A549 (cell line): ENCODE results near the gene ARAP3. TPM values are rescaled to one million over a fixed set of nuclear protein-coding genes. Genes with fewer than 3 reads are reported as not detected.

Experiments used
- ATAC-seq, 2 experiments: fragments of 200-7000 bp in 1 of 2; fragments of >200 bp in 1 of 2; cut with Nextera tagmentation in 1 of 2; cut with Tn5 transposase in 1 of 2; 3 replicates each; pipeline versions ENCODE4 v1.8.0 to v1.9.1; 2018 to 2020; ENCODE audit warnings: mild to moderate bottlenecking in 1 of 2, moderate library complexity in 1 of 2
- CTCF ChIA-PET: fragments of 300-600 bp; sonication (Branson Sonifier 250); formaldehyde crosslinking; extraction: SDS; loops from one replicate; lab custom pipeline; 2021; ENCODE audit warnings: antibody characterized with exemption, inconsistent platforms; lab: Yijun Ruan, JAX
- POLR2A ChIA-PET: fragments of 350-600 bp; formaldehyde crosslinking; extraction: SDS; loops from one replicate; lab custom pipeline; 2021; ENCODE audit warnings: antibody characterized with exemption, inconsistent platforms; lab: Yijun Ruan, JAX
- DNase-seq, 2 experiments: peaks; one replicate each; pipeline versions ENCODE4 v3.0.0 to v3.0.0-alpha.2; 2011 to 2016; ENCODE audit warnings: low read depth in 1 of 2, low spot score in 1 of 2
- FAIRE-seq: peaks from 2 replicates; lab custom pipeline; 2011; peaks lifted over from hg19 to GRCh38; lab: Jason Lieb, UNC
- H3K27ac ChIP-seq, 2 experiments: fragments of >200 bp; sonication (Bioruptor Twin); formaldehyde crosslinking; 3 replicates each; pipeline ENCODE4 v1.5.1; 2016 to 2017
- H3K4me1 ChIP-seq: fragments of >200 bp; sonication (Bioruptor Twin); formaldehyde crosslinking; 3 replicates; pipeline ENCODE4 v1.6.1; 2016
- H3K4me2 ChIP-seq: fragments of >200 bp; sonication (Bioruptor Twin); formaldehyde crosslinking; 3 replicates; pipeline ENCODE4 v1.6.1; 2016
- H3K4me3 ChIP-seq: fragments of >200 bp; sonication (Bioruptor Twin); formaldehyde crosslinking; 3 replicates; pipeline ENCODE4 v1.5.1; 2016
- H3K9me3 ChIP-seq: fragments of >200 bp; sonication (Bioruptor Twin); formaldehyde crosslinking; 3 replicates; pipeline ENCODE4 v1.6.1; 2016
- BHLHE40 ChIP-seq: IDR thresholded peaks from 2 replicates; pipeline ENCODE4 v1.6.1; 2012; ENCODE audit warnings: low read depth, low read length, inconsistent platforms
- CHD2 ChIP-seq: fragments of 150-350 bp; IDR thresholded peaks from 2 replicates; pipeline ENCODE4 v1.6.1; 2014; ENCODE audit warnings: low read length; ENCODE audit not compliant: partially characterized antibody
- FOSL2 ChIP-seq, 2 experiments: fragments of 450-650 bp in 1 of 2; fragments of >200 bp in 1 of 2; sonication (Bioruptor Twin) in 1 of 2; formaldehyde crosslinking; IDR thresholded peaks; 2 replicates each; pipeline versions ENCODE4 v1.5.0 to v1.6.1; 2016 to 2020; ENCODE audit warnings: mild to moderate bottlenecking in 1 of 2, moderate library complexity in 1 of 2
- FOXS1 ChIP-seq: fragments of 250-450 bp; sonication (Bioruptor Pico); IDR thresholded peaks from 2 replicates; pipeline ENCODE4 v1.5.0; 2020; ENCODE audit warnings: mild to moderate bottlenecking, moderate library complexity
- GATA3 ChIP-seq: IDR thresholded peaks from 2 replicates; pipeline ENCODE4 v1.6.1; 2012; ENCODE audit warnings: borderline replicate concordance
- HDAC2 ChIP-seq: fragments of 200-600 bp; sonication (generic); IDR thresholded peaks from 2 replicates; pipeline ENCODE4 v1.6.1; 2016
- HOXB5 ChIP-seq: fragments of 250-450 bp; sonication (Bioruptor Pico); IDR thresholded peaks from 2 replicates; pipeline ENCODE4 v1.5.0; 2020; ENCODE audit warnings: mild to moderate bottlenecking, moderate library complexity
- JUN ChIP-seq, 2 experiments: fragments of >200 bp; sonication (Bioruptor Twin); formaldehyde crosslinking; IDR thresholded peaks; 2 replicates in 1 of 2; 3 replicates in 1 of 2; pipeline ENCODE4 v1.6.1; 2016 to 2017
- KDM5A ChIP-seq: fragments of 200-600 bp; sonication (generic); IDR thresholded peaks from 2 replicates; pipeline ENCODE4 v1.6.1; 2016; ENCODE audit warnings: antibody characterized with exemption, mild to moderate bottlenecking
- MAFK ChIP-seq: fragments of 450-650 bp; IDR thresholded peaks from 2 replicates; pipeline ENCODE4 v1.6.1; 2014; ENCODE audit not compliant: partially characterized antibody
- MYC ChIP-seq: IDR thresholded peaks from 2 replicates; pipeline ENCODE4 v1.6.1; 2012; ENCODE audit warnings: mild to moderate bottlenecking, inconsistent platforms, low read length, improper control_type of control experiment, borderline replicate concordance
- NPAS2 ChIP-seq: fragments of 250-450 bp; sonication (Bioruptor Pico); IDR thresholded peaks from 2 replicates; pipeline ENCODE4 v1.8.0; 2022; ENCODE audit warnings: mild to moderate bottlenecking, moderate library complexity, borderline replicate concordance
- PHF8 ChIP-seq: fragments of 200-600 bp; sonication (generic); IDR thresholded peaks from 2 replicates; pipeline ENCODE4 v1.6.1; 2016; ENCODE audit warnings: low read depth, mild to moderate bottlenecking, antibody characterized with exemption, moderate library complexity, borderline replicate concordance
- RAD21 ChIP-seq, 2 experiments: fragments of >200 bp in 1 of 2; sonication (Bioruptor Twin) in 1 of 2; formaldehyde crosslinking in 1 of 2; IDR thresholded peaks in 1 of 2; conservative IDR thresholded peaks in 1 of 2; 2 replicates in 1 of 2; 3 replicates in 1 of 2; pipeline ENCODE4 v1.6.1; 2012 to 2018; ENCODE audit warnings: inconsistent platforms in 1 of 2
- RFX5 ChIP-seq: fragments of 450-650 bp; IDR thresholded peaks from 2 replicates; pipeline ENCODE4 v1.7.1; 2014; ENCODE audit warnings: antibody characterized with exemption, mild to moderate bottlenecking, moderate library complexity
- SREBF2 ChIP-seq: fragments of 450-650 bp; IDR thresholded peaks from 2 replicates; pipeline ENCODE4 v1.6.1; 2014; ENCODE audit warnings: mild to moderate bottlenecking, moderate library complexity
- TFCP2L1 ChIP-seq: fragments of 250-450 bp; sonication (Bioruptor Pico); IDR thresholded peaks from 2 replicates; pipeline ENCODE4 v1.5.0; 2021; ENCODE audit warnings: mild to moderate bottlenecking
- WGBS: methylation state at CpG from one replicate; pipeline ENCODE4 v1.1.6; 2017; ENCODE audit errors: missing lambda C conversion rate; 5-methylcytosine and 5-hydroxymethylcytosine counted together
- polyA plus RNA-seq, 4 experiments: library from polyadenylated mRNA; depleted of rRNA in 3 of 4; stranded (reverse); fragments of >200 nt; fragmentation: RNase III in 1 of 4; extraction: RNeasy Plus Mini Kit Qiagen cat#74134 plus additional on column Dnase treatment in 1 of 4; gene quantifications; 2 replicates in 3 of 4; 3 replicates in 1 of 4; pipeline ENCODE4 v1.2.3, GENCODE V29; 2011 to 2017
- TF ChIP-seq, protein P1 (sequence below): IDR thresholded peaks from 2 replicates; pipeline ENCODE4 v1.6.1; 2012
- TF ChIP-seq, protein P2 (sequence below): fragments of 450-650 bp; IDR thresholded peaks from 2 replicates; pipeline ENCODE4 v1.6.1; 2014; ENCODE audit warnings: antibody characterized with exemption
- TF ChIP-seq, protein P3 (sequence below): fragments of 150-350 bp; IDR thresholded peaks from 2 replicates; pipeline ENCODE4 v1.6.1; 2014; ENCODE audit warnings: low read depth, mild to moderate bottlenecking, low read length
- TF ChIP-seq, protein P4 (sequence below): IDR thresholded peaks from 2 replicates; pipeline ENCODE4 v1.6.1; 2012
- TF ChIP-seq, protein P5 (sequence below): fragments of 200-600 bp; sonication (generic); IDR thresholded peaks from 2 replicates; pipeline ENCODE4 v1.6.1; 2016; ENCODE audit warnings: antibody characterized with exemption, mild to moderate bottlenecking, moderate library complexity

Gene ARAP3
- polyA plus RNA-seq, 2 of the 4 experiments (the other 2 are of a cell fraction): 3.0 to 6.6 TPM

DNA sequence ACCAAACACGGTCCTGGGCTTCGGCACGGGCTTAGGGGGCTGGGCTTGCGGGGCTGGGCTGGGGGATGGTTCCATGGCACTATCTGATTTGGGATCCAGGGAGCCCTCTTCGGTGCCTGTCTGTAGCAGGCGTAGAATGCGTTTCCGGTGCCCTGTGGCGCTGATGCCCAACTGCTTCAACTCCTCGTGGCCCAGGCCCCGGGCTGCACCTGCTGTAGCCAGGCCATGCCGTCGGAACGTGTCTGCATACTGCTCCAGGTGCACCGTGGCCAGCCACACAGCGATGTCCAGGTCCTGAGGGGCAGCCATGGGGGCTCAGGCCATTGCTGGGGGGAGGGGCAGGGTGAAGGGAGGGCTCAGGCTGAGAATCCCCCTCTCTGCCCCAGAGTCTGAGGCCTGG lies 1.9 kb downstream of the ARAP3 start:
- H3K4me2 ChIP-seq: no peak overlapping the region
- FAIRE-seq (no peak), ATAC-seq (no peak), DNase-seq (no peak)
- H3K4me1 ChIP-seq: peaks cover 24% of the 10 kb centered on the region
- H3K27ac ChIP-seq: peak overlapping the region in 1 of 2 experiments; percentile 98; a peak in 3 of 6 replicates
- TF ChIP-seq, protein P1, sequence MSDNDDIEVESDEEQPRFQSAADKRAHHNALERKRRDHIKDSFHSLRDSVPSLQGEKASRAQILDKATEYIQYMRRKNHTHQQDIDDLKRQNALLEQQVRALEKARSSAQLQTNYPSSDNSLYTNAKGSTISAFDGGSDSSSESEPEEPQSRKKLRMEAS: no peak
- TF ChIP-seq, protein P2, sequence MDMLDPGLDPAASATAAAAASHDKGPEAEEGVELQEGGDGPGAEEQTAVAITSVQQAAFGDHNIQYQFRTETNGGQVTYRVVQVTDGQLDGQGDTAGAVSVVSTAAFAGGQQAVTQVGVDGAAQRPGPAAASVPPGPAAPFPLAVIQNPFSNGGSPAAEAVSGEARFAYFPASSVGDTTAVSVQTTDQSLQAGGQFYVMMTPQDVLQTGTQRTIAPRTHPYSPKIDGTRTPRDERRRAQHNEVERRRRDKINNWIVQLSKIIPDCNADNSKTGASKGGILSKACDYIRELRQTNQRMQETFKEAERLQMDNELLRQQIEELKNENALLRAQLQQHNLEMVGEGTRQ: no peak
- TF ChIP-seq, protein P3, sequence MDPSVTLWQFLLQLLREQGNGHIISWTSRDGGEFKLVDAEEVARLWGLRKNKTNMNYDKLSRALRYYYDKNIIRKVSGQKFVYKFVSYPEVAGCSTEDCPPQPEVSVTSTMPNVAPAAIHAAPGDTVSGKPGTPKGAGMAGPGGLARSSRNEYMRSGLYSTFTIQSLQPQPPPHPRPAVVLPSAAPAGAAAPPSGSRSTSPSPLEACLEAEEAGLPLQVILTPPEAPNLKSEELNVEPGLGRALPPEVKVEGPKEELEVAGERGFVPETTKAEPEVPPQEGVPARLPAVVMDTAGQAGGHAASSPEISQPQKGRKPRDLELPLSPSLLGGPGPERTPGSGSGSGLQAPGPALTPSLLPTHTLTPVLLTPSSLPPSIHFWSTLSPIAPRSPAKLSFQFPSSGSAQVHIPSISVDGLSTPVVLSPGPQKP: no peak
- ChIA-PET POLR2A (no interaction called here), CTCF (interaction anchor here (1.0 to 7.5 kb wide), 4 partner anchors 12 to 199 kb away, joined by 3 to 63 read pairs (median 22); no protein-coding TSS in a partner anchor)
- no peaks in the 10 kb centered on the region for H3K9me3 ChIP-seq
- 98% methylated on average over 11 of the region's 16 CpGs for WGBS
- H3K4me3 ChIP-seq: no peak overlapping the region

DNA sequence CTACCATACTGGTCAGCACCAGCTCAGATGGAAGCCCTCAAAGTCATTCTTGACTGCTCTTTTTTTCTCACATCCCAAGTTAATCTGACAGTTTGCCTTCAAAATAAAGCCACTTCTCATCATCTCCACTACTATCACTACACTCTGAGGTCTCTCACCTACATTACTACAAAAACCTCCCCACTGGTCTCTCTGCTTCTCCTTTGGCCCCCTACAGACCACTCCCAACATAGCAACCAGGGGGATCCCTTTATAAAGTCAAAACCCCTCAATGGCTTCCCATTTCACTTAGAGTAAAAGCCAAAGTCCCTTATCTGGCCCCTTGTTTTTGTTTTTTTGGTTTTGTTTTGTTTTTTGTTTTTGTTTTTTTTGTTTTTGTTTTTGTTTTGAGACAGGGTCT lies 4.6 kb downstream of the ARAP3 start:
- no peak for FAIRE-seq

More for the DNA sequence above, 4.6 kb downstream of the ARAP3 start:
- CTCF ChIA-PET: interaction anchor here (0.6 to 3.2 kb wide), 4 partner anchors 15 to 283 kb away, joined by 3 to 16 read pairs (median 6); no protein-coding TSS in a partner anchor
- Histone ChIP-seq H3K4me1 (peaks cover 14% of the 10 kb centered on the region), H3K4me2 (no peak overlapping the region), H3K9me3 (no peaks in the 10 kb centered on the region), H3K27ac (no peak overlapping the region), H3K4me3 (no peak overlapping the region)
- no peak for TF ChIP-seq KDM5A
- TF ChIP-seq PHF8: no peak
- TF ChIP-seq, protein P4, sequence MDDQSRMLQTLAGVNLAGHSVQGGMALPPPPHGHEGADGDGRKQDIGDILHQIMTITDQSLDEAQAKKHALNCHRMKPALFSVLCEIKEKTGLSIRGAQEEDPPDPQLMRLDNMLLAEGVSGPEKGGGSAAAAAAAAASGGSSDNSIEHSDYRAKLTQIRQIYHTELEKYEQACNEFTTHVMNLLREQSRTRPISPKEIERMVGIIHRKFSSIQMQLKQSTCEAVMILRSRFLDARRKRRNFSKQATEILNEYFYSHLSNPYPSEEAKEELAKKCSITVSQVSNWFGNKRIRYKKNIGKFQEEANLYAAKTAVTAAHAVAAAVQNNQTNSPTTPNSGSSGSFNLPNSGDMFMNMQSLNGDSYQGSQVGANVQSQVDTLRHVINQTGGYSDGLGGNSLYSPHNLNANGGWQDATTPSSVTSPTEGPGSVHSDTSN: no peak
- TF ChIP-seq MAFK: no peak
- TF ChIP-seq NPAS2 (CRISPR knock-in tag): no peak
- no peak for TF ChIP-seq MYC
- TF ChIP-seq HDAC2: no peak
- TF ChIP-seq GATA3: no peak
- no peak for TF ChIP-seq FOXS1 (CRISPR knock-in tag)
- TF ChIP-seq, protein P5, sequence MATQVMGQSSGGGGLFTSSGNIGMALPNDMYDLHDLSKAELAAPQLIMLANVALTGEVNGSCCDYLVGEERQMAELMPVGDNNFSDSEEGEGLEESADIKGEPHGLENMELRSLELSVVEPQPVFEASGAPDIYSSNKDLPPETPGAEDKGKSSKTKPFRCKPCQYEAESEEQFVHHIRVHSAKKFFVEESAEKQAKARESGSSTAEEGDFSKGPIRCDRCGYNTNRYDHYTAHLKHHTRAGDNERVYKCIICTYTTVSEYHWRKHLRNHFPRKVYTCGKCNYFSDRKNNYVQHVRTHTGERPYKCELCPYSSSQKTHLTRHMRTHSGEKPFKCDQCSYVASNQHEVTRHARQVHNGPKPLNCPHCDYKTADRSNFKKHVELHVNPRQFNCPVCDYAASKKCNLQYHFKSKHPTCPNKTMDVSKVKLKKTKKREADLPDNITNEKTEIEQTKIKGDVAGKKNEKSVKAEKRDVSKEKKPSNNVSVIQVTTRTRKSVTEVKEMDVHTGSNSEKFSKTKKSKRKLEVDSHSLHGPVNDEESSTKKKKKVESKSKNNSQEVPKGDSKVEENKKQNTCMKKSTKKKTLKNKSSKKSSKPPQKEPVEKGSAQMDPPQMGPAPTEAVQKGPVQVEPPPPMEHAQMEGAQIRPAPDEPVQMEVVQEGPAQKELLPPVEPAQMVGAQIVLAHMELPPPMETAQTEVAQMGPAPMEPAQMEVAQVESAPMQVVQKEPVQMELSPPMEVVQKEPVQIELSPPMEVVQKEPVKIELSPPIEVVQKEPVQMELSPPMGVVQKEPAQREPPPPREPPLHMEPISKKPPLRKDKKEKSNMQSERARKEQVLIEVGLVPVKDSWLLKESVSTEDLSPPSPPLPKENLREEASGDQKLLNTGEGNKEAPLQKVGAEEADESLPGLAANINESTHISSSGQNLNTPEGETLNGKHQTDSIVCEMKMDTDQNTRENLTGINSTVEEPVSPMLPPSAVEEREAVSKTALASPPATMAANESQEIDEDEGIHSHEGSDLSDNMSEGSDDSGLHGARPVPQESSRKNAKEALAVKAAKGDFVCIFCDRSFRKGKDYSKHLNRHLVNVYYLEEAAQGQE: no peak
- no peak for TF ChIP-seq TFCP2L1 (CRISPR knock-in tag)
- no peak for TF ChIP-seq CHD2
- TF ChIP-seq RFX5: no peak
- TF ChIP-seq RAD21 (conservative IDR thresholded peaks at IDR 0.05 in 1 of 2, IDR thresholded peaks at IDR 0.05 in 1 of 2): no peak
- TF ChIP-seq FOSL2 (IDR thresholded peaks at IDR 0.05): no peak
- no peak for TF ChIP-seq FOSL2 (CRISPR knock-in tag; IDR thresholded peaks at IDR 0.05)
- TF ChIP-seq JUN (IDR thresholded peaks at IDR 0.05): no peak
- TF ChIP-seq BHLHE40: no peak
- TF ChIP-seq, protein P2: no peak
- TF ChIP-seq SREBF2: no peak
- no peak for TF ChIP-seq HOXB5 (CRISPR knock-in tag)
- DNase-seq (peak in 1 of 2 experiments; percentile 56), ATAC-seq (no peak)
- POLR2A ChIA-PET: interaction anchor here (1.6 kb wide), 1 partner anchor 291 kb away, joined by 4 read pairs; the partner anchor contains the start of gene RNF14
